Mucosa of stomach (tissue), 1 donor: ENCODE data around the gene NLRP3.
"Not testable (repeated sequence)": the region's sequence is repeated elsewhere in the genome, so short reads cannot be mapped to it uniquely, and the experiment has no call there.

Experiments
- H3K27me3 ChIP-seq: one replicate; pipeline ENCODE4 v1.7.0; 2013; ENCODE audit warnings: mild to moderate bottlenecking, low read length; ENCODE audit not compliant: control insufficient read depth, insufficient read depth
- H3K36me3 ChIP-seq: one replicate; pipeline ENCODE4 v1.7.0; 2013; ENCODE audit warnings: low read length; ENCODE audit not compliant: control insufficient read depth, insufficient read depth
- H3K4me1 ChIP-seq: one replicate; pipeline ENCODE4 v1.7.0; 2013; ENCODE audit warnings: mild to moderate bottlenecking, low read length; ENCODE audit not compliant: control insufficient read depth, insufficient read depth
- H3K4me3 ChIP-seq: one replicate; pipeline ENCODE4 v1.7.0; 2013; ENCODE audit warnings: low read length
- H3K9ac ChIP-seq: one replicate; pipeline ENCODE4 v1.7.0; 2013; ENCODE audit warnings: mild to moderate bottlenecking, low read length, moderate library complexity
- H3K9me3 ChIP-seq: one replicate; pipeline ENCODE4 v1.7.0; 2013; ENCODE audit warnings: mild to moderate bottlenecking, low read length, moderate library complexity; ENCODE audit not compliant: control insufficient read depth
- donor health status: Pancreatic carcinoma.

The NLRP3 gene

DNA sequence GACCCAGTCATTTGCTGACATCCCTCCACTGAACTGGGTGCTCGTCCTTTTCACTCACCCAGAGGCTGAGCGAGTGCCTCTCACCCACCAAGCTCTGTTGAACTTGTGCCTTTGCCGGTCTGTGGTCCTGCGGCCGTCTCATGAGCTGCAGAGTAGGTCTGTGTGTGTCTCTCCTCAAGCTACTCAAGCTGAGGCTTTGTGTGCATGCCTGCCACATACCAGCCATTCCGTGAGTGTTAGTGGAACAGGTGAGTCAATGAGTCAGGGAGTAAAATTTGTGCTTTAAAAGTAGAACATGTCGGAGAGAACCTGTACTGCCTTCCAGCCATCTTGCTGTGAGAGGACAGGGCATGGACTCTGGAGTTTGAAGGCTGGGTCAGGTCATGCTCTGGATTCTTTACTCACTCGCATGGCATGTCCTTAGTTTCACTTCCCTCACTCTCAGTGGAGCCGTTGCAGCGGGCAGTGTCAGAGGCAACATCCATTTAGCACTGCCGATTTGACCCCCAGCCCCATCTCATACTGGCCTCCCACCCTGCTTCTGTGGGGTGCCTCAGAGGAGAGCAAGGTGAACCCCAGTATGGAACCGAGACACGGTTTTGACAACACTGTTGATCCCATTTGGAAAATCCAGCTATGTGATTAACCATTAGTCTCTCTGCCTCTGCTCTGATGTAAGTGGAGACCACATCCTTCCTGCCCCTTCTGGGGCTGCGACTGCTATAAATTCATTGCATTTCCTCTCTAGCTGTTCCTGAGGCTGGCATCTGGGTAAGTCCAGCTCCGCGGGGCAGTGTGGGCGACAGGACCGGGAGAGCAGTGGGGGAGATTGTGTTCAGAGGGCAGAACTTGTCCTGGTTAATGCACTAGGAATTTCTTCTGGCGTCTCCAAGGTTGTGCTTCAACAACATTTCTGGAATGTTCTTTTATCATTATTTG, at the start of gene NLRP3:
Gene NLRP3, plus strand, starts transcription at position 751 of the 939 bp plus-strand sequence. CDS start 2,628 bp downstream, outside the sequence.
- Histone ChIP-seq H3K36me3 (no peaks in the 10 kb centered on the region), H3K4me1 (no peaks in the 10 kb centered on the region), H3K9me3 (no peaks in the 10 kb centered on the region), H3K27me3 (no peaks in the 10 kb centered on the region), H3K9ac (no peak within 1 kb of the TSS), H3K4me3 (no peak within 1 kb of the TSS)

DNA sequence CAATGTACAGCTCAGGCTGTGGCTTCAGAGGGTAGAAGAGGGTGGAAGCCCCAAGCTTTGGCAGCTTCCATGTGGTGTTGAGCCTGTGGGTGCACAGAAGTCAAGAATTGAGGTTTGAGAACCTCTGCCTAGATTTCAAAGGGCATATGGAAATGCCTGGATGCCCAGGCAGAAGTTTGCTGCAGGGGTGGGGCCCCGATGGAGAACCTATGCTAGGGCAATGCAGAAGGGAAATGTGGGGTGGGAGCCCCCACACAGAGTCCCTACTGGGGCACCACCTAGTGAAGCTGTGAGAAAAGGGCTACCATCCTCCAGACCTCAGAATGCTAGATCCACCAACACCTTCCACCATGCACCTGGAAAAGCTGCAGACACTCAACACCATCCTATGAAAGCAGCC, 49.6 kb upstream of the NLRP3 start:
- H3K27me3 ChIP-seq, H3K4me1 ChIP-seq, H3K36me3 ChIP-seq, H3K9ac ChIP-seq, H3K4me3 ChIP-seq, H3K9me3 ChIP-seq: not testable (repeated sequence)

GRCh38 chr1:247366926-247367645, 48.9 kb upstream of the NLRP3 start:
- no peaks in the 10 kb centered on the region for H3K9me3 ChIP-seq
- no peak overlapping the region for H3K4me3 ChIP-seq
- no peak overlapping the region for H3K9ac ChIP-seq
- no peaks in the 10 kb centered on the region for H3K27me3 ChIP-seq
- H3K4me1 ChIP-seq = no peaks in the 10 kb centered on the region
- no peaks in the 10 kb centered on the region for H3K36me3 ChIP-seq

- no peaks in the 10 kb centered on the region for H3K27me3 ChIP-seq
- H3K36me3 ChIP-seq = no peaks in the 10 kb centered on the region
- no peaks in the 10 kb centered on the region for H3K4me1 ChIP-seq
- no peak overlapping the region for H3K4me3 ChIP-seq
- no peaks in the 10 kb centered on the region for H3K9me3 ChIP-seq
- no peak overlapping the region for H3K9ac ChIP-seq
These were observed 48.1 kb upstream of the NLRP3 start for GRCh38 chr1:247367786-247368422.

- Histone ChIP-seq H3K4me1 (no peaks in the 10 kb centered on the region), H3K27me3 (no peaks in the 10 kb centered on the region), H3K4me3 (no peak overlapping the region), H3K9ac (no peak overlapping the region), H3K9me3 (no peaks in the 10 kb centered on the region), H3K36me3 (no peaks in the 10 kb centered on the region)
These were observed 47.4 kb upstream of the NLRP3 start for GRCh38 chr1:247368490-247369145.

DNA sequence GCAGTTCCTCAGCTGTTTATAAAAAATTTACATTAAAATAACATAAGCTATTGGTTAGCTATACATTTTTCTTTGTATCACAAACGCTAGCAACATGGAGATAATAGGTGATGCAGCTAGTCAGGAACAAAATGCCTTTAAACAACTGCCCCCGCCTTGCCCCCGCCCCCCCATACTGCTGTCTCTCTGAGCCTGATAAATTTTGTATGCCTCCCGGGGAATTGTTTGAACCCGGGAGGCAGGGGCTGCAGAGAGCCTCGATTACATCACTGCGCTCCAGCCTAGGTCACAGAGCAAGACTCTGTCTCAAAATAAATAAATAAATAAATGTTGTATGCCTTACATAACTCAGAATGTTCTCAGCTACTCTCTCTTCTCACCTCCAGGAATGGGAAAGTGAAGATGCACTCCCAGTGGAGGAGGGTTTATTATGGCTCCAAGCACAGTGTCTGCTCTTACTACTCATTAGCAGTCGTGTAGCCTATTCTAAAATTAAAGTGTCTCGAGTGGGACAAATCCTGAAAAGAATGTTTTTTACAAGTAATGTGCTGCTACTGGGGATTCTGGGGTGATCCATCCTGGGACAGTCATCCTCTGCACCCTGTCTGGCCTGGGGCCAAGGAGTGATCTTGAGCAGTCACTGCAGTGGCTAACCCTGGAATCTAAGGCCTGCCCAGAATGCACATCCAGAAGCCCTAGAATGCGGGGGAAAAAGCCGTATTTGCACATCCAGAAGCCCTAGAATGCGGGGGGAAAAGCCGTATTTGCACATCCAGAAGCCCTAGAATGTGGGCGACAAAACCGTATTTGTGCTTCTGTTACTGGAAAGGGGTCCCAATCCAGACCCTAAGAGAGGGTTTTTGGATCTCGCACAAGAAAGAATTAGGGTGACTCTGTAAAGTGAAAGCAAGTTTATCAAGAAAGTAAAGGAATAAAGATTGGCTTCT, 44.9 kb upstream of the NLRP3 start:
- Histone ChIP-seq H3K4me1 (no peaks in the 10 kb centered on the region), H3K9ac (no peak overlapping the region), H3K9me3 (no peaks in the 10 kb centered on the region), H3K36me3 (no peaks in the 10 kb centered on the region), H3K27me3 (no peaks in the 10 kb centered on the region), H3K4me3 (no peak overlapping the region)

GRCh38 chr1:247371801-247372259, 44.1 kb upstream of the NLRP3 start:
- no peak overlapping the region for H3K9ac ChIP-seq

GRCh38 chr1:247373721-247374141, 42.2 kb upstream of the NLRP3 start:
- Histone ChIP-seq H3K27me3 (no peaks in the 10 kb centered on the region), H3K36me3 (no peaks in the 10 kb centered on the region), H3K9ac (no peak overlapping the region), H3K4me1 (no peaks in the 10 kb centered on the region), H3K9me3 (no peaks in the 10 kb centered on the region), H3K4me3 (no peak overlapping the region)

More at GRCh38 chr1:247371801-247372259, 44.1 kb upstream of the NLRP3 start:
- H3K27me3 ChIP-seq = no peaks in the 10 kb centered on the region
- no peak overlapping the region for H3K4me3 ChIP-seq
- no peaks in the 10 kb centered on the region for H3K36me3 ChIP-seq
- H3K9me3 ChIP-seq = no peaks in the 10 kb centered on the region
- no peaks in the 10 kb centered on the region for H3K4me1 ChIP-seq

DNA sequence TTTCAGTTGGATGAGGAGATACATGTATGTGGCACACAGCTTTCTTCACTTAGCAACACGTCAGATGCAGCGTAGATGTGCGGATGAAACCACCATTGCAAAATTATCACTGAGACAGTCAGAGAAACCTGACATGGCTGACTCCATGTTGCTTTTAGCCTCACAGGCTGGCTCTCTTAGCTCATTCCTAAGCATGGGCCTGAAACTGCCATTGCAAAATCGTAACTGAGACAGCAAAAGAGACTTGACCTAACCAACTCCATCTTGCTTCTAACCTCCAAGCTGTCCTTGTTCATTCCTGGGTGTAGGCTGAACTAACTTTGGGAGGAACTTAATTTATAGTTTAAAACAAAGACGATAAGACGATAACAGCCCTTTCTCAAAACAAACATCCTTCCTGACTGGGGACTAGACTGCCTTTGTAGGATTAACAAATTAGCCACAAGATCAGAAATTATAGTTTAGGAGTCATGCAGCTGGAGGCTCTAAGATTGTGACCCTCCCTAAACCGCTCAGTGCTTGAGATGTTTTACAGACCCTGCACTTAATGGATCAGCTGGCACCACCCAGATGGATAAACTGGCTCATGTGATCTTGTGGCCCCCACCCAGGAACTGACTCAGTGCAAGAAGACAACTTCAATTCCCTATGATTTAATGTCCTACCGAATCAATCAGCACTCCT, 41.2 kb upstream of the NLRP3 start:
- not testable (repeated sequence) for H3K36me3 ChIP-seq, H3K9me3 ChIP-seq, H3K27me3 ChIP-seq, H3K9ac ChIP-seq, H3K4me1 ChIP-seq, H3K4me3 ChIP-seq

DNA sequence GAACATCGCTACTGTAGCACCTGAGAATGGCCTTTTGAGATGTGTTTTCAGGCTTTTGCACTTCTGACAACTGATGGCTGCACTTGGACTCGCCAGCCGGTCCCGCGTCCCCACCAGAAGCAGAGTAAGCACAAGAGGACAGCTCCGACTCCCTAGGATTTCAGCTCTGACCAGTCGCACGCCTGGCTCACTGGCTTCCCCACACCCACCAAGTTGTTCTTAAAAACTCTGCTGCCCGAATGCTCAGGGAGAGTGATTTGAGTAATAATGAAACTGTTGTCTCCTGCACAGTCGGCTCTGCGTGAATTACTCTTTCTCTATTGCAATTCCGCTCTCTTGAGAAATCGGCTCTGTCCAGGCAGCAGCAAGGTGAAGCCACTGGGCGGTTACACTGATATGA, 40.2 kb upstream of the NLRP3 start:
- Histone ChIP-seq H3K9ac (no peak overlapping the region), H3K4me1 (no peaks in the 10 kb centered on the region), H3K9me3 (no peaks in the 10 kb centered on the region), H3K36me3 (no peaks in the 10 kb centered on the region), H3K4me3 (no peak overlapping the region), H3K27me3 (no peaks in the 10 kb centered on the region)
